Measurements from ENCODE around the gene CSH1. TPM values are rescaled to one million over a fixed set of nuclear protein-coding genes. Genes with fewer than 3 reads are reported as not detected.

Gene CSH1
- total and polyA plus RNA-seq, 4 donors = not detected

DNA sequence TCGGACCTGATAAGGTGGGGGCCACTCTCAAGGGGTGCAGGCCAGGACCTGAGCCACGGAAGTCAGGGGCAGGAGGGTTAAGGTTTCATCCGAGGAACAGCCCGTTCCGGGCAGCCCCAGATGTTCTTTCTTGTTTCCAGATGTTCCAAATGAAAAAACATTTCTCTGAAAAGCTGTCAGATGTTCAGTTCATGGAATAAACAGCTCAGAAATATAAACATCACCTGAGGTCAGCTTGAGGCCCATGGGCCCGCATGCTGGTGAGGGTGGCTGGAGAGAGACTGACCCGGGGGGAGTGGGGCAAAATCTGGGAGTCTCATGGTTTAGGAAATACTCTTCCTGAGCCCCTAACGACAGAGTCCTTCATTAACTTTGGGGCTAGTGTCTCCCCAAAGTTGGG is 37.2 kb upstream of the CSH1 start:
- Histone ChIP-seq H3K27me3 (ENCODE audit: control insufficient read depth in 4 of 4, insufficient read depth in 4 of 4, low read length in 3 of 4) (no peaks in the 10 kb centered on the region), H3K9me3 (ENCODE audit: control insufficient read depth in 4 of 4, low read length in 3 of 4) (no peaks in the 10 kb centered on the region), H3K36me3 (ENCODE audit: control insufficient read depth in 4 of 4, insufficient read depth in 3 of 4, low read depth in 1 of 4, low read length in 3 of 4) (no peaks in the 10 kb centered on the region), H3K4me1 (ENCODE audit: control insufficient read depth in 4 of 4, insufficient read depth in 4 of 4, low read length in 3 of 4) (peaks cover 0 to 8% (median 2%) of the 10 kb centered on the region in 4 donors), H3K27ac (ENCODE audit: low read depth in 1 of 2, low read length in 2 of 2) (no peak overlapping the region), H3K4me3 (ENCODE audit: low read depth in 1 of 3, low read length in 3 of 3) (no peak overlapping the region), H3K9ac (ENCODE audit: low read depth in 1 of 2, low read length in 2 of 2) (no peak overlapping the region)
- no peak for DNase-seq (ENCODE audit: low spot score)
- WGBS = 93% methylated on average over 8 of the region's 8 CpGs
- TF ChIP-seq SP1 (IDR thresholded peaks at IDR 0.05) = no peak
- TF ChIP-seq GABPA (IDR thresholded peaks at IDR 0.05 in 1 of 2, conservative IDR thresholded peaks at IDR 0.05 in 1 of 2) = no peak
- no peak for TF ChIP-seq YY1 (IDR thresholded peaks at IDR 0.05)
- no peak for TF ChIP-seq JUND (IDR thresholded peaks at IDR 0.05)
- TF ChIP-seq, protein P1, sequence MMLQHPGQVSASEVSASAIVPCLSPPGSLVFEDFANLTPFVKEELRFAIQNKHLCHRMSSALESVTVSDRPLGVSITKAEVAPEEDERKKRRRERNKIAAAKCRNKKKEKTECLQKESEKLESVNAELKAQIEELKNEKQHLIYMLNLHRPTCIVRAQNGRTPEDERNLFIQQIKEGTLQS (IDR thresholded peaks at IDR 0.05) = no peak
- TF ChIP-seq, protein P2, sequence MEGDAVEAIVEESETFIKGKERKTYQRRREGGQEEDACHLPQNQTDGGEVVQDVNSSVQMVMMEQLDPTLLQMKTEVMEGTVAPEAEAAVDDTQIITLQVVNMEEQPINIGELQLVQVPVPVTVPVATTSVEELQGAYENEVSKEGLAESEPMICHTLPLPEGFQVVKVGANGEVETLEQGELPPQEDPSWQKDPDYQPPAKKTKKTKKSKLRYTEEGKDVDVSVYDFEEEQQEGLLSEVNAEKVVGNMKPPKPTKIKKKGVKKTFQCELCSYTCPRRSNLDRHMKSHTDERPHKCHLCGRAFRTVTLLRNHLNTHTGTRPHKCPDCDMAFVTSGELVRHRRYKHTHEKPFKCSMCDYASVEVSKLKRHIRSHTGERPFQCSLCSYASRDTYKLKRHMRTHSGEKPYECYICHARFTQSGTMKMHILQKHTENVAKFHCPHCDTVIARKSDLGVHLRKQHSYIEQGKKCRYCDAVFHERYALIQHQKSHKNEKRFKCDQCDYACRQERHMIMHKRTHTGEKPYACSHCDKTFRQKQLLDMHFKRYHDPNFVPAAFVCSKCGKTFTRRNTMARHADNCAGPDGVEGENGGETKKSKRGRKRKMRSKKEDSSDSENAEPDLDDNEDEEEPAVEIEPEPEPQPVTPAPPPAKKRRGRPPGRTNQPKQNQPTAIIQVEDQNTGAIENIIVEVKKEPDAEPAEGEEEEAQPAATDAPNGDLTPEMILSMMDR (IDR thresholded peaks at IDR 0.05; ENCODE audit: low read depth, low read length, missing input control) = no peak
- TF ChIP-seq, protein P3, sequence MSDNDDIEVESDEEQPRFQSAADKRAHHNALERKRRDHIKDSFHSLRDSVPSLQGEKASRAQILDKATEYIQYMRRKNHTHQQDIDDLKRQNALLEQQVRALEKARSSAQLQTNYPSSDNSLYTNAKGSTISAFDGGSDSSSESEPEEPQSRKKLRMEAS (IDR thresholded peaks at IDR 0.05) = no peak
- TF ChIP-seq FOXA1 (IDR thresholded peaks at IDR 0.05) = no peak
- no peak for TF ChIP-seq TAF1 (conservative IDR thresholded peaks at IDR 0.05)
- TF ChIP-seq, protein P4, sequence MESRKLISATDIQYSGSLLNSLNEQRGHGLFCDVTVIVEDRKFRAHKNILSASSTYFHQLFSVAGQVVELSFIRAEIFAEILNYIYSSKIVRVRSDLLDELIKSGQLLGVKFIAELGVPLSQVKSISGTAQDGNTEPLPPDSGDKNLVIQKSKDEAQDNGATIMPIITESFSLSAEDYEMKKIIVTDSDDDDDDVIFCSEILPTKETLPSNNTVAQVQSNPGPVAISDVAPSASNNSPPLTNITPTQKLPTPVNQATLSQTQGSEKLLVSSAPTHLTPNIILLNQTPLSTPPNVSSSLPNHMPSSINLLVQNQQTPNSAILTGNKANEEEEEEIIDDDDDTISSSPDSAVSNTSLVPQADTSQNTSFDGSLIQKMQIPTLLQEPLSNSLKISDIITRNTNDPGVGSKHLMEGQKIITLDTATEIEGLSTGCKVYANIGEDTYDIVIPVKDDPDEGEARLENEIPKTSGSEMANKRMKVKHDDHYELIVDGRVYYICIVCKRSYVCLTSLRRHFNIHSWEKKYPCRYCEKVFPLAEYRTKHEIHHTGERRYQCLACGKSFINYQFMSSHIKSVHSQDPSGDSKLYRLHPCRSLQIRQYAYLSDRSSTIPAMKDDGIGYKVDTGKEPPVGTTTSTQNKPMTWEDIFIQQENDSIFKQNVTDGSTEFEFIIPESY (IDR thresholded peaks at IDR 0.05) = no peak
- no peak for TF ChIP-seq RXRA (IDR thresholded peaks at IDR 0.05)
- TF ChIP-seq FOXA2 (IDR thresholded peaks at IDR 0.05) = no peak
- no peak for TF ChIP-seq NR2F2 (IDR thresholded peaks at IDR 0.05)
- TF ChIP-seq RAD21 (IDR thresholded peaks at IDR 0.05) = no peak
- TF ChIP-seq, protein P5, sequence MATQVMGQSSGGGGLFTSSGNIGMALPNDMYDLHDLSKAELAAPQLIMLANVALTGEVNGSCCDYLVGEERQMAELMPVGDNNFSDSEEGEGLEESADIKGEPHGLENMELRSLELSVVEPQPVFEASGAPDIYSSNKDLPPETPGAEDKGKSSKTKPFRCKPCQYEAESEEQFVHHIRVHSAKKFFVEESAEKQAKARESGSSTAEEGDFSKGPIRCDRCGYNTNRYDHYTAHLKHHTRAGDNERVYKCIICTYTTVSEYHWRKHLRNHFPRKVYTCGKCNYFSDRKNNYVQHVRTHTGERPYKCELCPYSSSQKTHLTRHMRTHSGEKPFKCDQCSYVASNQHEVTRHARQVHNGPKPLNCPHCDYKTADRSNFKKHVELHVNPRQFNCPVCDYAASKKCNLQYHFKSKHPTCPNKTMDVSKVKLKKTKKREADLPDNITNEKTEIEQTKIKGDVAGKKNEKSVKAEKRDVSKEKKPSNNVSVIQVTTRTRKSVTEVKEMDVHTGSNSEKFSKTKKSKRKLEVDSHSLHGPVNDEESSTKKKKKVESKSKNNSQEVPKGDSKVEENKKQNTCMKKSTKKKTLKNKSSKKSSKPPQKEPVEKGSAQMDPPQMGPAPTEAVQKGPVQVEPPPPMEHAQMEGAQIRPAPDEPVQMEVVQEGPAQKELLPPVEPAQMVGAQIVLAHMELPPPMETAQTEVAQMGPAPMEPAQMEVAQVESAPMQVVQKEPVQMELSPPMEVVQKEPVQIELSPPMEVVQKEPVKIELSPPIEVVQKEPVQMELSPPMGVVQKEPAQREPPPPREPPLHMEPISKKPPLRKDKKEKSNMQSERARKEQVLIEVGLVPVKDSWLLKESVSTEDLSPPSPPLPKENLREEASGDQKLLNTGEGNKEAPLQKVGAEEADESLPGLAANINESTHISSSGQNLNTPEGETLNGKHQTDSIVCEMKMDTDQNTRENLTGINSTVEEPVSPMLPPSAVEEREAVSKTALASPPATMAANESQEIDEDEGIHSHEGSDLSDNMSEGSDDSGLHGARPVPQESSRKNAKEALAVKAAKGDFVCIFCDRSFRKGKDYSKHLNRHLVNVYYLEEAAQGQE (IDR thresholded peaks at IDR 0.05) = no peak
- TF ChIP-seq HNF4A (conservative IDR thresholded peaks at IDR 0.05) = no peak

DNA sequence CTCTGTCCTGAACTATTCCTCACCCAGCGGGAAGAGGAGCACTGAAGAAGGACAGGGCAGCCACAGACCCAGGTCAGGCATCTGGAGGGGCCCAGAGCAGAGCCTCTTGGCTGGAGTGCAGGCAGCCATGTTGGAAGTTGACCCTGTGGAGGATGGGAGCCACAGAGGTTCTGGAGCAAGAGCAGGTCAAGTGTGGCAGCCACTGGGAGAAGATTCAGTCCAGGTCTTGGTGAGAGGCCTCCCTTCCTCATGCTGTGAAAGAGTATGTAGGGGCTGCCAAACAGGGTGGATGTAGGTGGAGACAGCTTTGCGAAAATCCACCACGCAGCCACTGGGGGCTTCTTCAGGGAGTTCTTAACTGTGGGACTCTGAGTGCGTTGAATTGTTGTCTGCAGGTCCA is 36.3 kb upstream of the CSH1 start:
- H3K4me1 ChIP-seq (ENCODE audit: control insufficient read depth in 4 of 4, insufficient read depth in 4 of 4, low read length in 3 of 4) = peaks cover 0 to 8% (median 2%) of the 10 kb centered on the region in 4 donors
- no peak overlapping the region for H3K9ac ChIP-seq (ENCODE audit: low read depth in 1 of 2, low read length in 2 of 2)
- no peak for DNase-seq (ENCODE audit: low spot score)
- WGBS = 94% methylated on average over 4 of the region's 4 CpGs
- no peak overlapping the region for H3K27ac ChIP-seq (ENCODE audit: low read depth in 1 of 2, low read length in 2 of 2)
- H3K4me3 ChIP-seq (ENCODE audit: low read depth in 1 of 3, low read length in 3 of 3) = no peak overlapping the region
- no peaks in the 10 kb centered on the region for H3K9me3 ChIP-seq (ENCODE audit: control insufficient read depth in 4 of 4, low read length in 3 of 4)
- no peaks in the 10 kb centered on the region for H3K27me3 ChIP-seq (ENCODE audit: control insufficient read depth in 4 of 4, insufficient read depth in 4 of 4, low read length in 3 of 4)
- H3K36me3 ChIP-seq (ENCODE audit: control insufficient read depth in 4 of 4, insufficient read depth in 3 of 4, low read depth in 1 of 4, low read length in 3 of 4) = no peaks in the 10 kb centered on the region
- TF ChIP-seq YY1 (IDR thresholded peaks at IDR 0.05) = no peak
- TF ChIP-seq, protein P4 (IDR thresholded peaks at IDR 0.05) = no peak
- no peak for TF ChIP-seq NR2F2 (IDR thresholded peaks at IDR 0.05)
- TF ChIP-seq, protein P5 (IDR thresholded peaks at IDR 0.05) = no peak
- TF ChIP-seq, protein P3 (IDR thresholded peaks at IDR 0.05) = no peak
- no peak for TF ChIP-seq RAD21 (IDR thresholded peaks at IDR 0.05)

All from liver (tissue), 9 donors.